ENCODE measurements around the gene BEGAIN. TPM values are rescaled to one million over a fixed set of nuclear protein-coding genes. Genes with fewer than 3 reads are reported as not detected.

The BEGAIN gene
- total and polyA plus RNA-seq, 4 donors = 0.27 to 1.6 (median 1.3) TPM

DNA sequence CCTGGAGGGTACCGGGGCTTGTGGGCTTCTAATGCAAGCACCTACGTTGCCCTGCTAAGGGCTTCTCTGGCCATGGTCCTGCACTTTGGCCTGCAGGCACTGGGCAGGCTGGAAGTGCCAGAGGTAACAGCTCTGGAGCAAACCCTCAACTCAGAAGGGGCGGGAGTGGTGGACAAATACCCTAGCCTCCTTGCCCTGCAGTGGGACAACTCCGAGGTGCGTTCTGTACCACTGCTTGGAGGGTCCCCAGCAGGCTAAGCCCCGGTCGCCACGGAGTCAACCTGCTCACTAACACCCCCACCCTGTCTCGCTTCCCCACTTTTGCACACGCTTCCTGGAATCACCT lies 20.4 kb upstream of the BEGAIN start:
- TF ChIP-seq, protein P1, sequence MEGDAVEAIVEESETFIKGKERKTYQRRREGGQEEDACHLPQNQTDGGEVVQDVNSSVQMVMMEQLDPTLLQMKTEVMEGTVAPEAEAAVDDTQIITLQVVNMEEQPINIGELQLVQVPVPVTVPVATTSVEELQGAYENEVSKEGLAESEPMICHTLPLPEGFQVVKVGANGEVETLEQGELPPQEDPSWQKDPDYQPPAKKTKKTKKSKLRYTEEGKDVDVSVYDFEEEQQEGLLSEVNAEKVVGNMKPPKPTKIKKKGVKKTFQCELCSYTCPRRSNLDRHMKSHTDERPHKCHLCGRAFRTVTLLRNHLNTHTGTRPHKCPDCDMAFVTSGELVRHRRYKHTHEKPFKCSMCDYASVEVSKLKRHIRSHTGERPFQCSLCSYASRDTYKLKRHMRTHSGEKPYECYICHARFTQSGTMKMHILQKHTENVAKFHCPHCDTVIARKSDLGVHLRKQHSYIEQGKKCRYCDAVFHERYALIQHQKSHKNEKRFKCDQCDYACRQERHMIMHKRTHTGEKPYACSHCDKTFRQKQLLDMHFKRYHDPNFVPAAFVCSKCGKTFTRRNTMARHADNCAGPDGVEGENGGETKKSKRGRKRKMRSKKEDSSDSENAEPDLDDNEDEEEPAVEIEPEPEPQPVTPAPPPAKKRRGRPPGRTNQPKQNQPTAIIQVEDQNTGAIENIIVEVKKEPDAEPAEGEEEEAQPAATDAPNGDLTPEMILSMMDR (IDR thresholded peaks at IDR 0.05; ENCODE audit: control extremely low read depth, extremely low read depth) = no peak
- H3K4me3 ChIP-seq = no peak overlapping the region
- H3K9ac ChIP-seq (ENCODE audit: insufficient read depth in 1 of 2, low read length in 2 of 2) = no peak overlapping the region
- WGBS, 2 donors = 88% methylated on average over 10 of the region's 10 CpGs
- ATAC-seq (ENCODE audit: insufficient read depth, low FRiP score) = no peak
- peaks cover 0 to 9% (median 0%) of the 10 kb centered on the region in 4 donors for H3K9me3 ChIP-seq (ENCODE audit: control insufficient read depth in 4 of 4, insufficient read depth in 3 of 4, low read length in 3 of 4)
- H3K36me3 ChIP-seq (ENCODE audit: control insufficient read depth in 4 of 4, insufficient read depth in 4 of 4, low read length in 4 of 4) = no peaks in the 10 kb centered on the region
- no peaks in the 10 kb centered on the region for H3K4me1 ChIP-seq (ENCODE audit: control insufficient read depth in 5 of 5, insufficient read depth in 5 of 5, low read length in 5 of 5)
- H3K27me3 ChIP-seq (ENCODE audit: control insufficient read depth in 3 of 3, insufficient read depth in 3 of 3, low read length in 2 of 3) = no peaks in the 10 kb centered on the region
- no peak overlapping the region for H3K27ac ChIP-seq (ENCODE audit: low read depth in 1 of 2, low read length in 1 of 2)
- no peak for DNase-seq

DNA sequence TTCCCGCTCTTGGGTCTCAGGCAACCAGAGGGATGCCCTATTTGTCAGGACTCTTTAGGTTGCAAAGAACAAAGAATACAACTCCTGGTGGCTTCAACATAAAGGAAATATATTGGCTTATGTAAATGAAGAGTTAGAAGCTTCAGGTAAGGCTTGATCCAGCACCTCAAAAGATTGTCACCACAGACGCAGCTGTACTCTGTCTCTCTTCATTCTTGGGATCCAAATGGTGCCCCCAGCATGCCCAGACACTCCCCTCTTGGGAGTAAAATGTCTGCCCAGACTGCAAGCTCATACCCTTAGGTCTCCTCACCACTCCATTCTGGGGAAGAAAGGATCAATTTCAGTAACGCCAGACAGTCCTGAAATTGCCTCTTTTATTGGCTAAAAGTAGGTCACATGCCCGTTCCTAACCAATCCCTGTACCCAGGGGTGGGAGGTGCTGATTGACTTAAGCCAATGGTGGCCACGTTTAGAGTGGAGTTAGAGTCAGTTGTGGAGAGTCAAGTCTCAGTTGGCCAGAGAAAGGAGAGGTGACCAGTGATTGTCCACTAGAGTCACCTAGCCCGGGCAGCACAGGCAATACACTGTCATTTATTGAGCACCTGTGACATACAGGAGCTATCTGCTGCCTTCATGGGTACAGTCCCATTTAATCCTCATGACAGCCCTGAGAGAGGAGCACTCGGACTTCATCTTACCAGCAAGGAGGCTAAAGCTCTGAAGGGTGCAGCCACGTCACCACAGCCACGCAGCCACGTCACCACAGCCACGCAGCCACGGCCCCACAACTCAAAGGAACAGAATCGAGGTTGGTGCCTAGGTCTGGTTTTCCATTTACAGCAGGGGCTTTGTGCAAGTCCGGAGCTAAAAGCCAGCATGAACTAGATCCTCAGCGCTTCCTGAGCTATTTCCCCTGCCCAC lies 19.7 kb upstream of the BEGAIN start:
- Histone ChIP-seq H3K4me1 (ENCODE audit: control insufficient read depth in 5 of 5, insufficient read depth in 5 of 5, low read length in 5 of 5) (no peaks in the 10 kb centered on the region), H3K9ac (ENCODE audit: insufficient read depth in 1 of 2, low read length in 2 of 2) (no peak overlapping the region), H3K9me3 (ENCODE audit: control insufficient read depth in 4 of 4, insufficient read depth in 3 of 4, low read length in 3 of 4) (peaks cover 0 to 11% (median 0%) of the 10 kb centered on the region in 4 donors), H3K27me3 (ENCODE audit: control insufficient read depth in 3 of 3, insufficient read depth in 3 of 3, low read length in 2 of 3) (no peaks in the 10 kb centered on the region), H3K27ac (ENCODE audit: low read depth in 1 of 2, low read length in 1 of 2) (no peak overlapping the region), H3K4me3 (no peak overlapping the region), H3K36me3 (ENCODE audit: control insufficient read depth in 4 of 4, insufficient read depth in 4 of 4, low read length in 4 of 4) (no peaks in the 10 kb centered on the region)
- DNase-seq = no peak
- 88 to 90% methylated on average over 15 of the region's 15 CpGs for WGBS, 2 donors
- TF ChIP-seq, protein P1 (IDR thresholded peaks at IDR 0.05; ENCODE audit: control extremely low read depth, extremely low read depth) = no peak
- ATAC-seq (ENCODE audit: insufficient read depth, low FRiP score) = no peak

DNA sequence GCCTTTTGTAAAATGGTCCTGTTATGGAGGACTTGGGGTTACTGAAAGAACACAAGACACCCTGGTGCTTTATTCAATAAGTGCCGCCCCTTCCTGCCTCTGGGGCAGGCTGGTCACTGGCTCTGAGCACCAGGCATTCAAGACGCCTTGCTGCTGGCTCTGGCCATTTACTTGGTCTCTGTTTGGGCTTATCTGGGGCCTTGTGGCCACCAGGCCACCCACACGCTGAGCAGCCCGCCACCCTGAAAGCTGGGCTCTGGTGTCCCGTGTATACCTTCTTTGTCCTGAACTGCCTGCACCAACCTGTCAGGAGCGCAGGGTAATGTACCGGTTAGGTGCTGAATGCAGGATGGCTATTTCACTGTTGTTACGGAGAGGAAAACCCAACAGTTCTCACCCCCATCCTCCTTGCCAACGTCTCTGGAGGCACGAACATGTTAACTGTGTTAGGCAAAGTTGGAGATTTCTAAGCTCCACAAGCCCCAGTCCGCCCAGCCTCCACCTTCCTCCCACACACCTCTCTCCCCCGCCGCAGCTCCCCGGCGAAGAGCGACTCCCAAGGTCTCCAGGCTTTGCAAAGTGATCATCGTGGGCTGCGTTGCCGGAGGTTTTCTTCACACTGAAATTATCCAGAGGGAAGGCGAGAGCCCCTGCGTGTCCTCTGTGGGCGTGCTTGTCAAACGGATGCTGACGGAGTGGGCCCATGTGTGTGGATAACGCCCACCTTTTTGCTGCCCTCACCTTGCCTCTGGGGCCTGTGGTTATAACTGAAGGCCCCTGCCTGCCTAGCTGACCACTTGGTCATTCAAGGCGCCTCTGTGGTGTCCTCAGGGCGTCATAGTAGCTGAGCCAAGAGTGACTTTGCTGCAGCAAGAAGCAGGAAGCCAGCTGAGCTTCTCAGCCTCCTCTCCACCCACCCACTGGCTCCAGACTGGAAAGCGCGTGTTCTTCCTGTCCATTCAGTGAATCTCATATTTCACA lies 18.8 kb upstream of the BEGAIN start:
- WGBS, 2 donors = 82 to 89% methylated on average over 29 of the region's 29 CpGs
- ATAC-seq (ENCODE audit: insufficient read depth, low FRiP score) (no peak), DNase-seq (peak in 1 of 3 donors; percentile 15)
- TF ChIP-seq, protein P1 (IDR thresholded peaks at IDR 0.05; ENCODE audit: control extremely low read depth, extremely low read depth) = no peak
- Histone ChIP-seq H3K27ac (ENCODE audit: low read depth in 1 of 2, low read length in 1 of 2) (no peak overlapping the region), H3K9me3 (ENCODE audit: control insufficient read depth in 4 of 4, insufficient read depth in 3 of 4, low read length in 3 of 4) (peaks cover 0 to 14% (median 4%) of the 10 kb centered on the region in 4 donors), H3K4me1 (ENCODE audit: control insufficient read depth in 5 of 5, insufficient read depth in 5 of 5, low read length in 5 of 5) (no peaks in the 10 kb centered on the region), H3K36me3 (ENCODE audit: control insufficient read depth in 4 of 4, insufficient read depth in 4 of 4, low read length in 4 of 4) (no peaks in the 10 kb centered on the region), H3K27me3 (ENCODE audit: control insufficient read depth in 3 of 3, insufficient read depth in 3 of 3, low read length in 2 of 3) (no peaks in the 10 kb centered on the region), H3K4me3 (no peak overlapping the region), H3K9ac (ENCODE audit: insufficient read depth in 1 of 2, low read length in 2 of 2) (no peak overlapping the region)

Data from lung (tissue), 12 donors.